K562 (cell line): ENCODE results near the gene SUSD3. TPM values are rescaled to one million over a fixed set of nuclear protein-coding genes. Genes with fewer than 3 reads are reported as not detected.
A peak's percentile ranks its signal among the peaks of the same experiment; 100 is the strongest.

Experiments
- BDP1 ChIP-seq: IDR thresholded peaks from 3 replicates; pipeline ENCODE4 v1.6.1; 2011; ENCODE audit not compliant: insufficient read length, insufficient read depth
- CAMTA2 ChIP-seq: fragments of 250-450 bp; sonication (Bioruptor Pico); conservative IDR thresholded peaks from 2 replicates; pipeline ENCODE4 v1.5.1; 2022
- E2F8 ChIP-seq: fragments of 450-650 bp; IDR thresholded peaks from 2 replicates; pipeline ENCODE4 v1.7.1; 2018; ENCODE audit warnings: mild to moderate bottlenecking, low read depth; ENCODE audit not compliant: partially characterized antibody
- GABPA ChIP-seq: fragments of 200-800 bp; sonication (Bioruptor generic); conservative IDR thresholded peaks from 2 replicates; pipeline ENCODE4 v1.6.1; 2016; ENCODE audit warnings: low read depth, missing genetic modification characterization, missing compliant biosample characterization
- HBP1 ChIP-seq: fragments of 450-650 bp; formaldehyde crosslinking; IDR thresholded peaks from 2 replicates; pipeline ENCODE4 v1.4.0; 2022; ENCODE audit warnings: missing genetic modification characterization
- KDM2B ChIP-seq: fragments of 250-450 bp; sonication (Bioruptor Pico); IDR thresholded peaks from 2 replicates; pipeline ENCODE4 v1.8.0; 2021; ENCODE audit warnings: mild to moderate bottlenecking, moderate library complexity
- KLF10 ChIP-seq: fragments of 250-450 bp; sonication (Bioruptor Pico); IDR thresholded peaks from 2 replicates; pipeline ENCODE4 v1.6.1; 2021; ENCODE audit warnings: matching md5 sums
- MAFF ChIP-seq: IDR thresholded peaks from 2 replicates; pipeline ENCODE4 v1.6.1; 2012; ENCODE audit warnings: low read length, improper control_type of control experiment
- NFE2L1 ChIP-seq: fragments of 450-650 bp; IDR thresholded peaks from 2 replicates; pipeline ENCODE4 v1.6.1; 2016; ENCODE audit warnings: missing genetic modification characterization, low read depth, mild to moderate bottlenecking, missing compliant biosample characterization, moderate library complexity, borderline replicate concordance
- NKRF ChIP-seq: fragments of 450-650 bp; IDR thresholded peaks from 2 replicates; pipeline ENCODE4 v1.6.1; 2016; ENCODE audit warnings: borderline replicate concordance
- NR2C1 ChIP-seq, 2 experiments: fragments of 450-650 bp; IDR thresholded peaks; 2 replicates each; pipeline ENCODE4 v1.6.1; 2017; ENCODE audit warnings: mild to moderate bottlenecking in 2 of 2, antibody characterized with exemption in 1 of 2, inconsistent platforms in 1 of 2, missing compliant biosample characterization in 1 of 2, missing genetic modification characterization in 1 of 2
- NR4A1 ChIP-seq, 2 experiments: fragments of 250-450 bp in 1 of 2; fragments of 450-650 bp in 1 of 2; sonication (Bioruptor Pico) in 1 of 2; IDR thresholded peaks; 2 replicates each; pipeline versions ENCODE4 v1.4.0 to v1.6.1; 2016 to 2020; ENCODE audit warnings: mild to moderate bottlenecking in 2 of 2, missing compliant biosample characterization in 1 of 2, missing genetic modification characterization in 1 of 2, moderate library complexity in 1 of 2
- PHTF2 ChIP-seq: fragments of 250-450 bp; sonication (Bioruptor Pico); IDR thresholded peaks from 2 replicates; pipeline ENCODE4 v1.5.0; 2021; ENCODE audit warnings: mild to moderate bottlenecking
- POLR2G ChIP-seq: fragments of 200-400 bp; formaldehyde crosslinking; IDR thresholded peaks from 2 replicates; pipeline ENCODE4 v1.6.1; 2017; ENCODE audit warnings: low read depth, mild to moderate bottlenecking, antibody characterized with exemption, low read length, moderate library complexity
- POU5F1 ChIP-seq: fragments of 150-350 bp; IDR thresholded peaks from 2 replicates; pipeline ENCODE4 v1.6.1; 2014; ENCODE audit warnings: borderline replicate concordance, low read length, low read depth, mild to moderate bottlenecking; ENCODE audit not compliant: partially characterized antibody
- RFX7 ChIP-seq: fragments of 250-450 bp; sonication (Bioruptor Pico); IDR thresholded peaks from 2 replicates; pipeline ENCODE4 v1.5.1; 2021; ENCODE audit warnings: mild to moderate bottlenecking
- RUNX1 ChIP-seq: sonication (generic); IDR thresholded peaks from 2 replicates; pipeline ENCODE4 v1.6.1; 2016; ENCODE audit warnings: antibody characterized with exemption, low read depth
- SIN3B ChIP-seq: fragments of 450-650 bp; IDR thresholded peaks from 2 replicates; pipeline ENCODE4 v1.6.1; 2017; ENCODE audit warnings: low read depth, mild to moderate bottlenecking, moderate library complexity
- ZBTB7A ChIP-seq: IDR thresholded peaks from 2 replicates; pipeline ENCODE4 v1.6.1; 2011; ENCODE audit warnings: low read depth, mild to moderate bottlenecking, low read length, moderate library complexity, borderline replicate concordance; ENCODE audit not compliant: control insufficient read depth
- ZKSCAN1 ChIP-seq: fragments of 150-350 bp; IDR thresholded peaks from 2 replicates; pipeline ENCODE4 v1.6.1; 2016; ENCODE audit warnings: low read depth, low read length
- ZKSCAN8 ChIP-seq: fragments of 200-800 bp; sonication (Bioruptor generic); IDR thresholded peaks from 2 replicates; pipeline ENCODE4 v1.6.1; 2016; ENCODE audit warnings: missing genetic modification characterization, missing compliant biosample characterization
- ZNF75A ChIP-seq: fragments of 450-650 bp; formaldehyde crosslinking; IDR thresholded peaks from 2 replicates; pipeline ENCODE4 v1.4.0; 2020; ENCODE audit warnings: mild to moderate bottlenecking
- polyA plus RNA-seq, 8 experiments: library from polyadenylated mRNA; depleted of rRNA in 4 of 8; stranded (reverse) in 5 of 8; unstranded in 3 of 8; fragments of >200 nt; fragmentation: Nextera tagmentation in 2 of 8; fragmentation: Illumina TruSeq in 1 of 8; extraction: Ambion mirVana in 2 of 8; extraction: Trizol in 1 of 8; gene quantifications; 2 replicates each; pipeline versions ENCODE4 v1.2.1 to v1.2.3, GENCODE V29; 2011 to 2014; ENCODE audit warnings: inconsistent platforms in 1 of 8, missing spikeins in 1 of 8
- total RNA-seq, 7 experiments: library from RNA; depleted of rRNA in 6 of 7; stranded (reverse); fragments of >200 nt in 6 of 7; fragmentation: Illumina TruSeq in 2 of 7; extraction: Trizol in 2 of 7; gene quantifications; 2 replicates each; pipeline versions ENCODE4 v1.2.1 to v1.2.3, GENCODE V29; 2011 to 2021; ENCODE audit warnings: low replicate concordance in 1 of 7

The SUSD3 gene
- total and polyA plus RNA-seq, 9 of the 15 experiments (the other 6 are each of a cell fraction or from before 2014, with no cell fraction given): 1.3 to 21.7 (median 11.4) TPM

GRCh38 chr9:93119953-93120845 lies 61.7 kb downstream of the SUSD3 start (continued):
- TF ChIP-seq ZNF75A (CRISPR knock-in tag) (no peak), POLR2G (peak; percentile 71), ZKSCAN8 (CRISPR knock-in tag) (no peak), RUNX1 (no peak), ZBTB7A (no peak), MAFF (no peak), BDP1 (no peak), NR2C1 (IDR thresholded peaks at IDR 0.05) (no peak), NR2C1 (tag; IDR thresholded peaks at IDR 0.05) (no peak), SIN3B (no peak), PHTF2 (CRISPR knock-in tag) (no peak), POU5F1 (no peak), NR4A1 (CRISPR knock-in tag; IDR thresholded peaks at IDR 0.05) (no peak), NR4A1 (tag; IDR thresholded peaks at IDR 0.05) (no peak), CAMTA2 (CRISPR knock-in tag) (no peak), RFX7 (CRISPR knock-in tag) (no peak), NFE2L1 (tag) (no peak), KDM2B (CRISPR knock-in tag) (no peak), KLF10 (CRISPR knock-in tag) (no peak), ZKSCAN1 (peak; percentile 66; the same call in 1 of the 2 replicates), HBP1 (CRISPR knock-in tag) (no peak), E2F8 (no peak), GABPA (tag) (peak; percentile 88), NKRF (no peak)
